A204.1 (cell line): ENCODE results near the gene SPATA31A3.
"Not testable (repeated sequence)": the region's sequence is repeated elsewhere in the genome, so short reads cannot be mapped to it uniquely, and the experiment has no call there.

Source experiments
- FAIRE-seq: peaks from 2 replicates; lab custom pipeline; 2012; peaks lifted over from hg19 to GRCh38; lab: Jason Lieb, UNC

The SPATA31A3 gene

DNA sequence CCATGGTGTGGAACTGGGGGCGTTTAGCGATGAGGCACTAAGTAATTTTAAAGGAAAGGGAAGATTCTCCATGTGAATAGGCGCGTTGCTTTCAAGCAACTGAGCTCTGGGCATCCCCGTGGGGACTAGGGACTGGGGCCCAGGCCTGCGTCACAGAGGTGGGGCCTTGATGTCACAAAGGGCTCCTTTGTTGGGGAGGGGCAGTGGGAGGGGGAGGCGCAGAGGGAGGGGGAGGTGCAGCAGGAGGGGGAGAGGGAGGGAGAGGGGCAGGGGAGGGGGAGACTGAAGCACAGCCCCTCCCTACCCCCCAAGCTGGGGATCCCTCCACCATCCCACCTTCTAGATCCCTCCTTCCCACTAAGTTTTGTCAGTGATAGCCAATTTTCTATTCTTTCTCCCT lies at the start of gene SPATA31A3:
Gene SPATA31A3 (minus strand): TSS at position 101 of the 400 bp plus-strand sequence. CDS start 29 bp downstream, at position 72.
- not testable (repeated sequence) for FAIRE-seq

DNA sequence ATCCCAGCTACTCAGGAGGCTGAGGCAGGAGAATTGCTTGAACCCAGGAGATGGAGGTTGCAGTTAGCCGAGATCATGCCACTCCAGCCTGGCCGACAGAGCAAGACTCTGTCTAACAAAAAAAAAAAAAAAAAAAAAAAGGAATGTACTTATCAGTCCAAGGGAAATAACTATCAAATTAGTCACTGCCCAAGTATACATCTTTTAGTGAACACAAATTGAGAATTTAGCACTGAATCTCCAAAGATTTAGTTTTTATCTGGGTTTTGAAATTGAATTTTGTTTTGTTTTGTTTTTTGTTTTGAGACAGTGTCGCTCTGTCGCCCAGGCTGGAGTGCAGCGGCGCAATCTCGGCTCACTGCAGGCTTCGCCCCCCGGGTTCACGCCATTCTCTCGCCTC lies 39.8 kb downstream of the SPATA31A3 start:
- FAIRE-seq, result not testable (repeated sequence)

DNA sequence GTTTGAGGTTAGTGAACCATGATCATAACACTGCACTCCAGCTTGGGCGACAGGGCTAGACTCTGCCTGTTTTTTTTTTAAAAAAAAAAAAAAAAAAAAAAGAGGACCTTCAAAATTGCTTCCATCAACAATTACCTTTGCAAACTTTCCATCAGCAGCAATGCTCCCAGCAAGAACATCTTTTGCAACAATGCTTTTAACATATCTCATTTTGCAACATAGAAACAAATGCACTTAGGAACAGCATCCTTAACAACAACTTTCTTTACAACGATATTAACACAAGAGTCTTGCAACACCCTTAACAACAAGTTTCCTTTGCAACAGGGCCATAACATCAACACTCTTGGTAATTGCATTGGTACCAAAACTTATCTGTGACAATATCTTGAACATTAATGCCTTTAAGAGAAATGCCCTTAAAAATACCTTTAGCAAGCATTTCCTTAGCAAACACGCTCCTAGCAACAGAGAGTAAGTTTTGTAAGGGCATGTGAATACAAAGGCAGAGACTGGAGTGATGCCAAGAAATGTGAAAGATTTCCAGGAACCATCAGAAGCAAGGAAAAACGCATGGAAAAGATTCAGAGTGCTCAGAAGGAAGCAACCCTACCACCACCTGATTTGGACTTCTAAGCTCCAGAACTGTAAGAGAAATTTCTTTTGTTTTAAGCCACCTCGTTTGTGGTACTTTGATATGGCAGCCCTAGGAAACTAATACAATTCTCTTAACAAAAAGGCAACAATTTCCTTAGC lies 49.8 kb downstream of the SPATA31A3 start:
- not testable (repeated sequence) for FAIRE-seq

DNA sequence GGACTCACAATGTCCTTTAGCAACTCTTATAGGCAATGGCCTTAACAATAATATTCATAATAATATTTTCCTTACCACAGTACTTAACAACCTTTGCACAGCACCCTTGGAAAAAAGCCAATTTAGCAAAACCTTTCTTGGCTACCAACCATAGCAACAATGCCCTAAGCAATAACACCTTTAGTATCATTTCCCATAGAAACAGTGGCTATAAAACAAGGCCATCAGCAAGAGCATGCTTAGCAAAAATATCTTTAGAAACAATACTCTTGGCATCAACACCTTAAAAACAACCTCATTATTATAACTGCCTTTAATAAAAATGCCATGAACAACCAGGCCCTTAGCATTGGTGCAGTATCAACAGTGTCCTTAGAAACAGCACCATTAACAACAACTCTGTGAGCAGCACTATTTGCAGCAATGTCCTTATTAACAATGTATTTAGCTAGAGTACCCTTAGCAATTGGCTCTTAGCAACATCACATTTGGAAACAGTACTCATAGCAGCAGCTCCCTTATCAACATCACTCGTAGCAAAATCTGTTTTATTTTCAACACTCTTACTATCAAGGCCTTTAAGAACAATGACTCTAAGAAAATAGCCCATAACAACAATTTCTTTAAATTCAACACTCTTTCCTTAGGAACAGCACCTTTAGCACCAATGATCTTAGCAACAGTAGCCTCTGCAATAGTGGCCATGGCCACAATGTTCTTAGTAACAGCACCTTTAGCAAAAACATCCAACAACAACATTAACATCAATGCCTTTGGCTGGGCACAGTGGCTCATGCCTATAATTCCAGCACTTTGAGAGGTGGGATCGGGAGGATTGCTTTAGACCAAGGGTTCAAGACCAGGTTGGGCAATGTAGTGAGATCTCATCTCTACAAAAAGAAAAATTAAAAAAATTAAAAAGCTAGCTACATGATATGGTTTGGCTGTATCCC lies 52.2 kb downstream of the SPATA31A3 start:
- not testable (repeated sequence) for FAIRE-seq

DNA sequence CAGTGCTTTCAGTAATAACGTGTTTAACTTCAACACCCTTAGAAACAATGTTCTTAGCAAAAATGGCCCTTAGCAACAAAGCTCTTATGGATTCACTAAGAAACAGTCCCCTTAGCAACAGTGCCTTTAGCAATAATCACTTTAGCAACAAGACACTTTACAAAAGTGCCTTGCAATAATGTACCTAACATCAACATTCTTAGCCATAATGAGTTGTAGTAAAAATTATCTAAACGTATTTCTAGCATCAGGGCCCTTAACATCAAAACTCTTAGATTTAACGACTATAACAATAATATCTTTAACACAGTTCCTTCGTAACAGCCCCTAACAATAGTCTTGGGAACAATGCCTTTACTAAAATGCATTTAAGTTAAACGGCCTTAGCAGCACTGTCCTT lies 54.0 kb downstream of the SPATA31A3 start:
- FAIRE-seq, result not testable (repeated sequence)

DNA sequence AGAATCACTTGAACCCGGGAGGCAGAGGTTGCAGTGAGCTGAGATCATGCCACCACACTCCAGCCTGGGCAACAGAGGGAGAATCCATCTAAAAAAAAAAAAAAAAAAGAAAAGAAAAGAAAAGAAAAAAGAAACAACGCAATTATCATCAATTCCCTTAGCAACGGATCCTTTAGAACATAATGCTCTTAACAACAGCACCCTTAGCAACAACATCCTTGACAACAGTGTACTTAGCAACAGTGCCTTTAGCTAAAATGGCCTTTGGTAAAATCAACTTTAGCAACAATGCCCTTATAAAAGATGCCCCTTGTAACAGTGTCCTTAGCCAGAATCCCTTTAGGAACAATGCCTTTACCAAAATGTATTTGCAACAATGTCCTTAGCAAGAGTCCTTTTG lies 54.7 kb downstream of the SPATA31A3 start:
- not testable (repeated sequence) for FAIRE-seq
